Measurements from ENCODE around the gene ITSN2. TPM values are rescaled to one million over a fixed set of nuclear protein-coding genes. Genes with fewer than 3 reads are reported as not detected.

Gene ITSN2
- total RNA-seq, 1 donor from 2014 or later: 23.8 TPM

- peaks cover 16% of the 10 kb centered on the region for H3K36me3 Mint-ChIP-seq (ENCODE audit: low read depth, unreplicated experiment)
- Histone ChIP-seq H2AFZ (ENCODE audit: low read depth, low read length) (no peak overlapping the region), H3K4me3 (ENCODE audit: insufficient read depth, low read depth, low read length) (no peak overlapping the region), H3K27me3 (ENCODE audit: insufficient read depth, low read length) (no peaks in the 10 kb centered on the region), H3K4me1 (ENCODE audit: insufficient read depth, low read length) (no peaks in the 10 kb centered on the region), H3K4me2 (ENCODE audit: low read length) (no peak overlapping the region), H3K79me2 (ENCODE audit: insufficient read depth, low read length) (no peaks in the 10 kb centered on the region), H3K9ac (ENCODE audit: low read length) (no peak overlapping the region), H3K9me3 (ENCODE audit: insufficient read depth, low read depth, low read length) (no peaks in the 10 kb centered on the region), H3K36me3 (ENCODE audit: insufficient read depth, low read length) (peaks cover 3% of the 10 kb centered on the region), H3K27ac (ENCODE audit: low read depth, low read length) (no peak overlapping the region), H4K20me1 (ENCODE audit: insufficient read depth, low read length) (no peaks in the 10 kb centered on the region)
- FAIRE-seq: no peak
- no peaks in the 10 kb centered on the region for H3K9me3 Mint-ChIP-seq (ENCODE audit: unreplicated experiment)
- H3K4me1 Mint-ChIP-seq (ENCODE audit: low read depth, unreplicated experiment): no peaks in the 10 kb centered on the region
- no peaks in the 10 kb centered on the region for H3K27me3 Mint-ChIP-seq (ENCODE audit: low read depth, unreplicated experiment)
- no peak overlapping the region for H3K4me3 Mint-ChIP-seq (ENCODE audit: unreplicated experiment)
- no peak overlapping the region for H3K27ac Mint-ChIP-seq (ENCODE audit: unreplicated experiment)
- DNase-seq (ENCODE audit: low read depth): no peak
- TF ChIP-seq EZH2 (IDR thresholded peaks at IDR 0.05; ENCODE audit: insufficient read depth, low read length): no peak
- TF ChIP-seq CTCF (IDR thresholded peaks at IDR 0.05; ENCODE audit: insufficient read depth, low read depth, low read length): no peak
Measured at GRCh38 chr2:24304631-24305030, 55.7 kb downstream of the ITSN2 start.

- H3K27me3 Mint-ChIP-seq (ENCODE audit: low read depth, unreplicated experiment): no peaks in the 10 kb centered on the region
- Histone ChIP-seq H3K9me3 (ENCODE audit: insufficient read depth, low read depth, low read length) (no peaks in the 10 kb centered on the region), H3K79me2 (ENCODE audit: insufficient read depth, low read length) (no peaks in the 10 kb centered on the region), H3K36me3 (ENCODE audit: insufficient read depth, low read length) (peaks cover 3% of the 10 kb centered on the region), H3K4me1 (ENCODE audit: insufficient read depth, low read length) (no peaks in the 10 kb centered on the region), H3K27me3 (ENCODE audit: insufficient read depth, low read length) (no peaks in the 10 kb centered on the region), H3K9ac (ENCODE audit: low read length) (no peak overlapping the region), H3K4me2 (ENCODE audit: low read length) (no peak overlapping the region), H3K4me3 (ENCODE audit: insufficient read depth, low read depth, low read length) (no peak overlapping the region), H2AFZ (ENCODE audit: low read depth, low read length) (no peak overlapping the region), H4K20me1 (ENCODE audit: insufficient read depth, low read length) (no peaks in the 10 kb centered on the region), H3K27ac (ENCODE audit: low read depth, low read length) (no peak overlapping the region)
- no peak overlapping the region for H3K27ac Mint-ChIP-seq (ENCODE audit: unreplicated experiment)
- TF ChIP-seq CTCF (IDR thresholded peaks at IDR 0.05; ENCODE audit: insufficient read depth, low read depth, low read length) (no peak), EZH2 (IDR thresholded peaks at IDR 0.05; ENCODE audit: insufficient read depth, low read length) (no peak)
- H3K4me1 Mint-ChIP-seq (ENCODE audit: low read depth, unreplicated experiment): no peaks in the 10 kb centered on the region
- FAIRE-seq (no peak), DNase-seq (ENCODE audit: low read depth) (peak; percentile 76)
- no peak overlapping the region for H3K4me3 Mint-ChIP-seq (ENCODE audit: unreplicated experiment)
- peaks cover 14% of the 10 kb centered on the region for H3K36me3 Mint-ChIP-seq (ENCODE audit: low read depth, unreplicated experiment)
- no peaks in the 10 kb centered on the region for H3K9me3 Mint-ChIP-seq (ENCODE audit: unreplicated experiment)
Measured at GRCh38 chr2:24304098-24304497, 56.2 kb downstream of the ITSN2 start.

GRCh38 chr2:24301599-24301998 lies 58.7 kb downstream of the ITSN2 start:
- H3K27me3 Mint-ChIP-seq (ENCODE audit: low read depth, unreplicated experiment): no peaks in the 10 kb centered on the region

More at GRCh38 chr2:24301599-24301998, 58.7 kb downstream of the ITSN2 start:
- Histone ChIP-seq H2AFZ (ENCODE audit: low read depth, low read length) (no peak overlapping the region), H4K20me1 (ENCODE audit: insufficient read depth, low read length) (no peaks in the 10 kb centered on the region), H3K79me2 (ENCODE audit: insufficient read depth, low read length) (no peaks in the 10 kb centered on the region), H3K9ac (ENCODE audit: low read length) (no peak overlapping the region), H3K9me3 (ENCODE audit: insufficient read depth, low read depth, low read length) (no peaks in the 10 kb centered on the region), H3K4me1 (ENCODE audit: insufficient read depth, low read length) (no peaks in the 10 kb centered on the region), H3K27me3 (ENCODE audit: insufficient read depth, low read length) (no peaks in the 10 kb centered on the region), H3K4me3 (ENCODE audit: insufficient read depth, low read depth, low read length) (no peak overlapping the region), H3K4me2 (ENCODE audit: low read length) (no peak overlapping the region), H3K27ac (ENCODE audit: low read depth, low read length) (no peak overlapping the region), H3K36me3 (ENCODE audit: insufficient read depth, low read length) (peaks cover 6% of the 10 kb centered on the region)
- Mint-ChIP-seq H3K9me3 (ENCODE audit: unreplicated experiment) (no peaks in the 10 kb centered on the region), H3K27ac (ENCODE audit: unreplicated experiment) (no peak overlapping the region), H3K36me3 (ENCODE audit: low read depth, unreplicated experiment) (peaks cover 9% of the 10 kb centered on the region), H3K4me3 (ENCODE audit: unreplicated experiment) (no peak overlapping the region), H3K4me1 (ENCODE audit: low read depth, unreplicated experiment) (no peaks in the 10 kb centered on the region)
- FAIRE-seq (no peak), DNase-seq (ENCODE audit: low read depth) (no peak)
- TF ChIP-seq EZH2 (IDR thresholded peaks at IDR 0.05; ENCODE audit: insufficient read depth, low read length) (no peak), CTCF (IDR thresholded peaks at IDR 0.05; ENCODE audit: insufficient read depth, low read depth, low read length) (no peak)
